Activated T-helper 1 cell treated with anti-CD3 and anti-CD28 coated beads, Interleukin-2, amount 50 U/mL, for 16 hours (primary cell): Measurements from ENCODE around the gene CACNA1E.

Source experiments
- DNase-seq, 2 donors: peaks; one replicate each; pipeline ENCODE4 v3.0.0-alpha.2; 2020; ENCODE audit warnings: low read depth in 1 of 2, low spot score in 1 of 2

Gene CACNA1E

DNA sequence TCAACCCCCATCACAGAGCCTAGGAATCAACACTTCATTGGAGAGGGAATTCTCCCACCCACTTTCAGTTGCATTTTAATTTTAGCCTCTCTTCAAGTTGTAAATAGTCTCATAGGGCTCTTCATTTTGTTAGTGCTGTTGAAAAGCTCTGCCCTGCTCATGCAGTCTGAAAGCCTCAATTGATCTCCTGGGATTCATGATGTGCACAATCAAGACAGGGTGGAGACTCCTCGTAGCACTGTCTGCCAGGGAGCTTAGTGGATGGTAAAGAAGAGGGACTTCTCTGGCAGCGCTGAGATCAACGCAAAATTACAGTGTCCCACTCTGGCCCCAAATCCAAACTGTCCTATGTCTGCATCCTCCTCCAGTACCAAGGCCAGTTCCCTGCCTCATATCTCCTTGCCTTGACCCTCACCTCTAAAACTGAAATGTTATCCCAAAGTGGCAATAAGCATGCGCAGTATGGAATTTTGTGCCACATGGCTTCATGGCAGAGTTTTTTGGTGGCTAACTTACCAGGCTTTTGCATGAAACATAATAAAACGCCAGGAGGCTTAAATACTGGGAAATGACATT lies 282.2 kb downstream of the CACNA1E start:
- no peak for DNase-seq

DNA sequence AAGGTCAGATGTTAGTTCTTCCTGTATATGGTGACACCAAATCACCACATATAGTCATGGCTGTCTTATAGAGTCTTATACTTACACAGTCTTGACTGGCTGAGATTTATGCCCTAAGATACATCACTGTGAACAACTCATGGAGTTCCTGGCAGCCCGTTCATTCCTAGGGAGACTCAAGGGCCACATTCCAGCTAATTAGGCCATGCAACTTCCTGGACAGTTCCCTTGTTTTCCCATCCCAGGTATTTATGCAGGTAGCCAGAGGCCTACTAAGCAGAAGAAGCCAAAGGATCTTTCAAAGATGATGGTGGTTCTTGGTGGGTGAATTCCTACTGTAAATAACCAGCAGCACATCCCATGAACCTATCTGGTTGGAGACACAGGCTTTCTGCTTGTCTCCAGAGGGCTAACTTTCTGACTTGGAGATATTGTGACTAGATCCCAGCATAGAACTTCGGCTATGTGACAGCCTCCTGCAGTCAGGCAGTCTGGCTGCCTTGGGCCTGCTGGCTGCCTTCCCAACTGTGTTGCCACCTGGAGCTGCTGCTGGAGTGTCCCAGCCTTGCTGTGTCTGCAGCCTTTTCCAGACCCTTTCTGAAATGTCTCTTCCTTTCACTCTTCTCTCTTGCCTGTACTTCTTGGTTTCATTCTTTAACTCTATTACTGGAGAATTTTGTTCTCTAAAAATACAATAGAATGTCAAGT lies 283.8 kb downstream of the CACNA1E start:
- DNase-seq: no peak

DNA sequence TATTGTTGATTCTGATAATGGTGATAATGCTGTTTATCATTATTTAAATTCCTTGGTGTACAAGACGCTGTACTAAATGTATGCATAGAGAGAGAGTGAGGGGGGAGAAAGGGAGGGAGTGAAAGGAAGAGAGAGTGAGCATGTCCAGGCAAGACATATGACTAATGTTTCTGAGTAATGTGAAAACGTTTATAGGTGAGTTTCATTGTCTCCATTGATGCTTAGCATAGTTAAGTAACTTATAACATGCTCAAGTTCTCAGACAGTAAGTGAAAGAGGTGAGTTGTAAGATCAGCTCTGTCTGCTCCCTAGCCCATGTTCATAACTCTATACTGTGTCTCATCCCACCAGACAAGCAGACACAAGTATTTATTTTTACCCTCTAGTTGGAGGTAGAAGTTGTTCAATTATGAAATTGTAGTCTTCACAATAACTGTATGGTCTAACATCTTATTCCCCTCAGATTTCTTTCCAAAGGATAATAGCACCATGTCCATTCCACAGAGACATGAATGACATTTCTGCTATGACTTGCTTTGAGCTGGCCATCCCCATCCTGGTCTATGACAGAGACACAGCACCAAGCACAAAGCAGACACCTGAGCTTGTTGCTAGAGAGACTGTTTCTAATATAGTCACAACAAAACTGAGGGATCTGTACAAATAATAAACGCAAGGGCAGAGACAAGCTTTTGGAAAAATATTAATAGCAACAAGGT lies 285.1 kb downstream of the CACNA1E start:
- DNase-seq: no peak

DNA sequence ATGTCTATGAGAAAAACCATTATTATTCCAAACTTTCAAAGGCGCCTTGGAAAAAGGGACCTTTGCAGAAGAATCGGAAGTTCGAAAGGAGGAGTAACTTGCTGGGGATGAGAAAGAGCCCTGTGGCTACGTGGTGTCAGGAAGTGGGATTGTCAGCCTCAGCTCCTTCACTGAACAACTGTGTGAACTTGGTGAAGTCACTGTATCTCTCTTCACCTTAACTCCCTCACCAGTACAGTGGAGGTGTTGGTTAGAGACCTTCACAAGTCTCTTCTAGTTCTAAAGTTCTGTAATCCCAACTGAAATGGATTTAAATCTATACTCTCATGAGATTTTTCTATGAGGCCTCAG lies 285.6 kb downstream of the CACNA1E start:
- no peak for DNase-seq

DNA sequence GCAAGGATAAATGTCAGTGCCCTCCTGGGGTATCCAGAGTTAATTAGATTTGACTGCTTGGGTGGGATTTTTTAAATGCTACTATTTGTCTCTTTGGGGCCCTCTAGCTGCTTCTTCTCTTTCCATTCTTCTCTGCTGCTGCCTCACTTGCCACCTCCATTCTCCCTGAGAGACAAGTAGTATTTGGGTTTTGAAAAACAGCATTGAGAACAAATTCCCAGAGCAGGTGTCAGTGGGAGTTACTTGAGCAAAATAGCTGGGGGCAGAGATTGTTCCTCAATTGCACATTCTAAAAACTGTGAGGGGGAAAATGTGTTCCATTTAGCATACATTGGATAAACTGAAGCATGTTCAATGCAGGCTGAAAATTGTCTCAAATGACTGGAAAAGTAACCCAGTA lies 286.5 kb downstream of the CACNA1E start:
- DNase-seq: no peak

DNA sequence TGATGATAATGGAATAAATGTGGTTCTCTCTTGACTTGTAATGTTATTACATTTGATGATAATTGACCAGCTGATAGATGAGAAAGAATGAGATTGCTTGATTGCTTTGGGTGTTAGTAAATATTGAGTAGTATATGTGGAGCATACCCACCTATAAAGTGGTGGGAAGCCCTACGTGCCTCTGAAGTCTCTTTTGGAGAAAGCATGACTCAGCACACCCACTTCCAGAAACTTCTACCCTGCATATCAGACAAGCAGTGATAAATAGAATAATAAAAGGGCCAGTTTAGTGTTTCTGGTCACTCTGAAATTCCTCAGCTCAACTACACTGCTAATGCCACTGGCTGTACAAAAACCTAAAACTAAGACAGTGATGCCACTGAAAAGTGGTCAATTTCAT lies 289.4 kb downstream of the CACNA1E start:
- DNase-seq: no peak

DNA sequence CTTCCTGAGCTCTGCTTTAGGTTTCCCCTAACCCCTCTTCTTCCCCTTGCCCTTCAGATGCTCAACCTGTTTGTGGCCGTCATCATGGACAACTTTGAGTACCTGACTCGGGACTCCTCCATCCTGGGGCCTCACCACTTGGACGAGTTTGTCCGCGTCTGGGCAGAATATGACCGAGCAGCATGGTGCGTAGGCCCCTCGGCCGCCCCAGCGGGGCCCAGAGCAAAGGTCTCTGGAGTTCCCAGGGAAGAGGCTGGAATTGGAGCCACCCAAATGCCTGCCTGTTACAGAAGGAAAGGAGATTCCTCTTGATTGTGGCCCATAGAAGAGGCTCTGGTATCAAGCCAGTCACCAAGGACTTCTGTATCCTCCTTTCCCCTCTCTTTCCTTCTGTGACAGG lies 292.7 kb downstream of the CACNA1E start:
- DNase-seq: no peak

DNA sequence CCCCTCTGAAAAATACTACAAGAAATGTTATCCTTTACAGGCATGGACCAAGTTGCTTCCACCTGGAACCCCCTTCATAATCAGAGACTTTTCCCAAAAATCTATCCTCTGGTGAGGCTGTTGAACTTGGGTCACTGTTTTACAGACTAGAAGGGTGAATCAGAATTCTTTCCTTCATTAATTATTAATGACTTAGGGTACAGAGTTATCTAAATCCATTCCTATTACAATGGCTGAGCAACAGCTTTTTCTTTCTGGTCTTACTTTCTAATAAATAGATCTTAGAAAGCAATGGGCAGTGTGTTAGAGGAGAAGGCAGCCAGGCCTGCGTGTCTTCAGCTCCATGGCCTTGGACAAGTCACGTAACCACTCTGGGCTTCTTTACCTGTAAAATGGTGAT lies 294.0 kb downstream of the CACNA1E start:
- no peak for DNase-seq

DNA sequence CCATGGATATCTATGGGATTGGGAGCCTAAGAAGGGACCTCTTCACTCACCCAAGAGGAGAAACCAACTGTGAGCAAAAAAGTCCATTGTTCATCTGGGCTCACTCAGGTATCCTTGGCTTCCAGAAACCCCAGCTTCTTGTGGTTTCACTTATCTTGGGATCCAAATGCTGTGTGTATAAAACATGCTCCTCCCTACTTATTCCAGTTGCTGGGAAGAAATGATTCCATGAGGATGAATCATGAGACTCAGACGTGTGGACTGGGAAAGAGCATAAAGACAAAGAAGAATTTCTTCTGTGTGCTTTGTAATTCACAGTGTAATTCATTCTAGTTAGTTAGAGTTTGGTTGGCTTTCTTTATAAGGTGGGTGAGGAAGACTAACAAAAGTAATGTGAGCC lies 294.5 kb downstream of the CACNA1E start:
- no peak for DNase-seq

DNA sequence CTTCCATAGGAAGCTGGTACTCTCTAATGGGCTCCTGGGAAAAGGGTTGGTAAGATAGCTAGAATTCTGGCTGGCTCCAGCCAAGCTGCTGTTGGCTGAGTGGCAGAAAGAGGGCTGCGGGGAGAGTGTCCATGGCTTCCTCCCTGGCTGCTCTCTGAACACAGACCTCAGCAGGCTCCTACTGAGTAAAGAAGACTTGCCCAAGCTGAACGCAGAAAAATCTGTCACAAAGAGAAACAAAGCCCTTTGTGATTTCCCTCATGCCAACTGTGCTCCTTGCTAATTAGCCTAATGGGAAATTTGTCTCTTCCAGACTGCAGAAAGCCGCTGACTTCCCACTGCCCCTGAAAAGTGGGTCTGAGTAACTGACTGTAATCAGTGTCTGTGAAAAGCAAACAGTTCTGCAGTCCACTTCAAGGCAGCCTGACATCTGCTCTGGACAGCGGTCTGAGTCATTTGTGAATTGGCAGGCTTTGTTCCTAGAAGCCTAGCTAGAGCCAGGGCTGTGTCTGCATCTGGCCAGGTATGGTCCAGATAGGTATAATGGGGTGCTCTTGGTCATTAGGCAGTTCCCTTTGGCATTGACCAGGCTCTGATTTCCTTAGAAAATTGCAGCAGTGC lies 295.4 kb downstream of the CACNA1E start:
- DNase-seq: no peak

DNA sequence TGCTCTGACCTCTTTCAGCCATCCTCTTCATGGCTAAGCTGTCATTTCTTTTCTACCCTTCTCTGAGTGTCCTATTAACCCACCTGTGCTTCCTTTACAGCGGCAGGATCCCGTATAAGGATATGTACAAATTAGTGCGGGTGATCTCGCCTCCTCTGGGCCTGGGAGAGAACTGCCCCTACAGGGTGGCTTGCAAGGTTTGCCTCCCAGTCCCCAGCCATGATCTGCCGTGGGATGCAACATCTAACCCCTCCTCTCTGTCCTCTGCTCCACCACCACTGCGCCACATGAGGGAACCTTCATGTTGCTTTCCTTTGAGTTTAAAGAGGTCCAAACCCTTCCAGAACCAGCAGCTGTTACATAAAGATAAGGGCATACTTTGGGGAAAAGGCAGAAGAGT lies 296.0 kb downstream of the CACNA1E start:
- DNase-seq: no peak

DNA sequence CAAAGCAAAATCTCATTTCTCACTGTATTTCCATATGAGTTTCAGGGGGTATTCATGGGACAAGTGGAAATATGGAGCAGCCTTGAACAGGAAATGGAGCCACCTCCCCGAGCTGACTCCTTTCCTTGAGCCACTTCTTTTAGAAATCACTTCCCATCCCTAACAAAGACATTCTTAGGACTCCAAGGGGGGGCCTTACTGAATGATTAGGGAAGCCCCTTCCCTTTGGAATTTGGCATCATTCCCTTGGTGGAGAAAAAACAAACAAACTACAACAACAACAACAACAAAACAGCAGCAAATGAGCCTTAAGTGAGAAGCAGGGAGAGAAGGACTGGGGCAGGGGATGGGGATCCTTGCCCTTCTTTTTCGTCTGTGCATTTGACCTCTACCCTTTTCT lies 299.9 kb downstream of the CACNA1E start:
- no peak for DNase-seq

DNA sequence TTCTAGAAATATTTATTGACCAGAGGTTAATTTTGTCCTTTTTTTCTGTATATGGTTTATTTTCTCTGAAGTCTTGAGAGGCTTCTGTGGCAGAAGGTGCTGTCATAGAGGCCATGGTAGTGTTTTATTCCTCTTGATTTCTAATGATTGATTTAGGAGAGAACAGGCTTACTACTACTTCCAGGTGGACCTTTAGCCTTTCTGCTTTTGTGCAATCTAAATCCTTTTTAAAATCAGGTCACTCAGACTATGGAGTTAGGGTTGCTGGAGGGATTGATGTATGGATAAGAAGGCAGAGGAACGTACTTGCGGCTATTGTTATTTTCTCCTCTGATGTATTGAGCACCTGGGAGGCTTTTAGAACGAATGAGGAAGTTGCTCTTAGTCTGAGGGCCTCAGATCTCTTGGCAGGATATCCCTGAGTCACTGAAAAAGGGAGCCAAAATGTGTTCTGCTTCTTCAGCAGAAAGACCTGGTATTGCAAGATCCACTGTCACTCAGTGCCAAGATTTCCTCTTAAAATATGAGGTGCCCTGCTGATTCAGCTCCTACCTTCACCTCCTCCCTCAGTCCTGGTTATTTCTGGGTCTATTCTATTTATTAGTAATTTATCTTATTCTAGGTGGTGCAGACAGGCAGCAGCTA lies 300.8 kb downstream of the CACNA1E start:
- no peak for DNase-seq

DNA sequence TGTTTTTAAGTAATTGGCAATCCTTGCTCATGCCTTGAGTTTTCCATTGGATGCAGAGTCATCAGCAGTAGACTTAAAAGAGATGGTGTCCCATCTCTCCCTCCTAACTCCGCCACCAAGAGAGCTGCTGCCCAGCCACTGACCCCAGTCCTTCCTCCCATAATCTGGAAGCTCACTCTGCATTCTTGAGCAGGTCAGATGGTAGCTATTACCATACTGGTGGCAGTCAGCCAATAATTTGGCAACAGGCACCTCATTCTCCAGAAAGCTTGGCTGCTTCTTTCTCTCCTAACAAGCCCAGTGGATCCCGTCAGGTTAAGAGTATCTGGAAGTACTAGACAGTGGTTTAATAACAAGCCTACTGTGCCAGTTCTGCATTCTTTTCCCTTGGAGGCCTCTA lies 306.1 kb downstream of the CACNA1E start:
- no peak for DNase-seq

DNA sequence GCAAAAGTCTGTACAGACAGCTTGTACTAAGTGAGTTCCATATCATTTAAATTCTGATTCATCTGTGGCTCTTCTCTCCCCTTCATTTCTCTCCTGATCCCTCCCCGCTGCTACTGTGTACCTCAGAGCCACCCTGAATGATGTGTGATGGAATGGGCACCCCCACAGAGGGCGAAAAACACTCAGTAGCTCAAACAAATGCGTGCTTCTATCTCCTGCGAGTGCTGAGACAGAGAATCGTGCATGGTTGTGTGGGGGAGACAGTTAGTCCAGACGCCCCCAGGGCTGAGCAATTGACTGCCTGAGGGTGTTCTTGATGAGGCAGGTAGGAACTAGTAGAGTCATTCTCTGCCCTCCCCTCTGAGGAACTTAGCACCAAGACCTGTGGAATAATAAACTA lies 308.4 kb downstream of the CACNA1E start:
- DNase-seq: no peak

DNA sequence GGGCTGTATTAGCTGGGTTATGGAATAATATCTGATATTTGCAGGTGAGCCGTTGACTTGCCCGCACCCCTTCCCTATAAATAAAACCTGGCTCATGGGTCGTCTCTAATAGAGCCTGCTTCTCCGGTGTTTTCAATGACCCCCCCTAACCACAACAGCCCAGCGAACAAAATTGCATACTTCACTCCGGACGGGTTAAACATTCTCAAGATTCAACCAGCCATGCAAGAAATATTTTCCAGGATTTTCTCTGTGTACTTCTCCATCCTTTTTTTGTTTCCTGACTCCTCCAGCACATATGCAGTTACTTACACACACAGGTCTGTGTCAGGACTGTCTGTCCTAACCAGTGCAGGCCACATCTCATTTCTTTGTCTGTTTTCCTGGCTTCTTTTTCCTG lies 310.5 kb downstream of the CACNA1E start:
- no peak for DNase-seq

DNA sequence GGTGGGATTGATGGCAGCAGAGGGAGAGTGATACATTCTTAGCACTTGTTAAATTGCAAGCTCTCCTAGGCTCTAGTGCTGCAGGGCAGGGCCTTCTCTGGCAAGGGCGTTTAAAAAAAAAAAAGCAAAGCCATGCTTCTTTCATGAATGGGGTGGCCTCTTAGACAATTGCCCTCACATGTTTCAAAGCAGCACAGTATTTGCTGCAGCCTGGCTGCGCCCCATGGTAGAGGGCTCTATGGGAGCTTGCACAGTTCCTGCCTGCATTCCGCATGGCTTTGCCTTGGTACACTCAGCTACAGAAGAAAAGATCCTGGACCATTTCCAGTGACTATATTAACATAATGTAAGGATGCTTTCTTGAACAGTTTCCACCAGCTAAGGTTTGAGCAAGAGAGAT lies 311.0 kb downstream of the CACNA1E start:
- no peak for DNase-seq

DNA sequence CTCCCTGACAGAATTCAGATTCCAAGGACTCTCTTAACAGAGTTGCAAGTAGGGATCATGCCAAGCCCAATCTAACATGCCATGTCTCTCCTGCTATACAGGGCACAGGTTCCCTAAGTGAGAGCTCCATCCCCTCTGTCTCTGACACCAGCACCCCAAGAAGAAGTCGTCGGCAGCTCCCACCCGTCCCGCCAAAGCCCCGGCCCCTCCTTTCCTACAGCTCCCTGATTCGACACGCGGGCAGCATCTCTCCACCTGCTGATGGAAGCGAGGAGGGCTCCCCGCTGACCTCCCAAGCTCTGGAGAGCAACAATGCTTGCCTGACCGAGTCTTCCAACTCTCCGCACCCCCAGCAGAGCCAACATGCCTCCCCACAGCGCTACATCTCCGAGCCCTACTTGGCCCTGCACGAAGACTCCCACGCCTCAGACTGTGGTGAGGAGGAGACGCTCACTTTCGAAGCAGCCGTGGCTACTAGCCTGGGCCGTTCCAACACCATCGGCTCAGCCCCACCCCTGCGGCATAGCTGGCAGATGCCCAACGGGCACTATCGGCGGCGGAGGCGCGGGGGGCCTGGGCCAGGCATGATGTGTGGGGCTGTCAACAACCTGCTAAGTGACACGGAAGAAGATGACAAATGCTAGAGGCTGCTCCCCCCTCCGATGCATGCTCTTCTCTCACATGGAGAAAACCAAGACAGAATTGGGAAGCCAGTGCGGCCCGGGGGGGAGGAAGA lies 315.0 kb downstream of the CACNA1E start:
- no peak for DNase-seq

DNA sequence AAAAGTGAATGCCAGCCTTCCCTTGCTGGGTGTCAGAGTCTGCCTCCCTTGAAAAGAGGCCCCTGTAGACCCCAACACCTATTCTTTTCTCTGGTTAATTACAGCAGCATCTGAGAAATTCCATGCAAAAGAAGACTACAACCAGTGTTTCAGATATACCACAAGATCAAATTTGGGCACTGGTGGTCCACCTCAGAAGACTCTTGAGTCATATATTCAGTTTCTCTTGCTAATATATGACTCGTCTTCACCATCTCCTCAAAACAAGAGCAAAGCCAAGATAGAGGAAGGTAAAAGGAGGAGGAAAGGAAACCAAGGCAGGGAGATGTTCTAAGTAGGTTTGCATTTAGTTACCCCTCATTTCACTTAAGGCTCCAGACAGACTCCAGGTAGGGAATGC lies 318.3 kb downstream of the CACNA1E start:
- no peak for DNase-seq

DNA sequence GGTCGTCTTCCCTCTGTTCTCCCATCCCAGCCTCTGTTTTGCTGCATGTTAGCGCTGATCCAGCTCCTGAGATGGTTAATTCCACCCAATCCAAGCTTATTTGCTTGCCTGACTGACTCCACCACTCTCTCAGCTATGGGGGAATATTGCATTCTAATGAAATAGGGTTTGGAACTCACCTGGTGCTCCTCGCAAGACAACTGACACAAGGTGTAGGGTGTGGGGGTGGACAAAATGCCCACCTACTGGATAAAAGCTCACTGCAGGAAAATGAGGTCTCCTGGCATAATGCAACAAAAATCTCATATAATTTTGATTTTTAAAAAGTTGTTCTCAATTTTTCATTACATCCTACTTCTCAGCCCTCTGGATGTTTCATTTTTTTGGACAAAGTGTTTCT lies 319.1 kb downstream of the CACNA1E start:
- no peak for DNase-seq

DNA sequence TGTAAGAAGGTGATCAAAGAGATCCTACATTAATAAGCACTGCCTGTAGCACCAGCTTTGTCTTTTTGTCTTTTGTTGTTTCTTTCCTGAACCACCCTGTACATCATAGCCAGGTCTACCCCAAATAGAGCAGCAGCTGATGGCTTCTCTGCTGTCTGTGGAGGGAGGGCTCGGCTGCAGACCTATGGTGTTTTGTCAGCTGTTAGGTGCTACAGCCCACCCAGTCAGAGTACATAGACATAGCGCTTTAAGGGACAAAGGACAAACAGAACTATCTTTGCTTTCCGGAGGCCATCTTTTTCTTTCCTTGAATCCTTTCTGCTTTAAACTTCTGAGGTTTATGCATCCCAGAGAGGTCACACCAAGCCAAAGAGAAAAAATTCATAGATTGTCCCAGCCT lies 320.1 kb downstream of the CACNA1E start:
- DNase-seq: no peak
